GM19239 (cell line): ENCODE results near the gene CDC42BPG.
A peak's percentile ranks its signal among the peaks of the same experiment; 100 is the strongest.

Source experiments
- DNase-seq: peaks from one replicate; pipeline ENCODE4 v3.0.0; 2011; ENCODE audit warnings: low spot score; ENCODE audit not compliant: insufficient read length
- FAIRE-seq: peaks from 2 replicates; lab custom pipeline; 2011; peaks lifted over from hg19 to GRCh38; lab: Jason Lieb, UNC

CDC42BPG gene

GRCh38 chr11:64810271-64810890 is 34.1 kb downstream of the CDC42BPG start, which contains the start of gene MEN1:
MEN1 (minus strand) TSS chr11:64810551; CDS start chr11:64810109, 442 bp downstream.
- peak; percentile 92 for DNase-seq
- peak; percentile 94 for FAIRE-seq

GRCh38 chr11:64809781-64810241 is 34.6 kb downstream of the CDC42BPG start:
- FAIRE-seq: no peak
- no peak for DNase-seq

- DNase-seq (no peak), FAIRE-seq (no peak)
These were observed 39.0 kb downstream of the CDC42BPG start for GRCh38 chr11:64805481-64805880.

GRCh38 chr11:64804346-64805210 is 39.9 kb downstream of the CDC42BPG start:
- FAIRE-seq (no peak), DNase-seq (no peak)

GRCh38 chr11:64803846-64804345 is 40.6 kb downstream of the CDC42BPG start:
- FAIRE-seq (no peak), DNase-seq (no peak)

GRCh38 chr11:64803158-64803845 is 41.2 kb downstream of the CDC42BPG start, which contains the start of gene MAP4K2:
MAP4K2 (minus strand) TSS chr11:64803214; CDS start chr11:64803149, 65 bp downstream.
- DNase-seq (peak; percentile 99), FAIRE-seq (peak; percentile 90)

GRCh38 chr11:64802370-64803157 is 41.9 kb downstream of the CDC42BPG start:
- DNase-seq: peak; percentile 65
- peak; percentile 80 for FAIRE-seq

GRCh38 chr11:64801561-64802369 is 42.7 kb downstream of the CDC42BPG start:
- no peak for DNase-seq
- peak; percentile 4 for FAIRE-seq

- DNase-seq: no peak
- no peak for FAIRE-seq
These were observed 43.3 kb downstream of the CDC42BPG start for GRCh38 chr11:64801158-64801464.

- no peak for FAIRE-seq
These were observed 43.9 kb downstream of the CDC42BPG start for GRCh38 chr11:64800303-64801157.

GRCh38 chr11:64799623-64800302 is 44.7 kb downstream of the CDC42BPG start:
- FAIRE-seq: peak; percentile 80
- no peak for DNase-seq

More at GRCh38 chr11:64800303-64801157, 43.9 kb downstream of the CDC42BPG start:
- DNase-seq: no peak

- FAIRE-seq: no peak
These were observed 45.2 kb downstream of the CDC42BPG start for GRCh38 chr11:64799256-64799622.

GRCh38 chr11:64796757-64797541 is 47.5 kb downstream of the CDC42BPG start:
- no peak for DNase-seq
- FAIRE-seq: no peak

More at GRCh38 chr11:64799256-64799622, 45.2 kb downstream of the CDC42BPG start:
- DNase-seq: no peak

- DNase-seq: no peak
- FAIRE-seq: no peak
These were observed 48.3 kb downstream of the CDC42BPG start for GRCh38 chr11:64796047-64796756.

GRCh38 chr11:64794526-64794925 is 49.9 kb downstream of the CDC42BPG start:
- DNase-seq (no peak), FAIRE-seq (no peak)
